ENCODE measurements around the gene MFSD6. TPM values are rescaled to one million over a fixed set of nuclear protein-coding genes. Genes with fewer than 3 reads are reported as not detected.

The MFSD6 gene
- total RNA-seq, 1 donor from 2014 or later: 21.5 TPM

DNA sequence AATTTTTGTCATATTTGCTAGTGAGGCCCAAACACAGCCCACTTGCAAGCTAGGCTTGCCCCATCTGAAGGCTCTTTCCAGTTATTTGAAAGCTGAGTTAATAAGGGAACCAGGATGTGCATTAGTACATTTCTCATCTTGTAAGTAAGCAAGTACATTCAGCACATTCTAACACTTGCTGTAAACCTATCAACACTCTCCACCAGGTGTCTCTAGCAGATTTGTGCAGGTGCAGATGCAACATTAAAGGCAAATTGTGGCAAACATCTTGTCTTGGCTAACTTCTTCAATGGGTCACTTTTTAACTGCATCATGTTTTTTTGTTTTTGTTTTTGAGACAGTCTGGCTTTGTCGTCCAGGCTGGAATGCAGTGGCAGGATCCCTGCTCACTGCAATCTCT lies 25.3 kb upstream of the MFSD6 start:
- ATAC-seq (ENCODE audit: low read depth): peak; percentile 61
- intact Hi-C loops (cut with micrococcal nuclease): loop anchor here (1.0 to 2.0 kb wide), 3 partner anchors 128 to 421 kb away; no protein-coding TSS in a partner anchor
- CTCF ChIA-PET: interaction anchor here (5.1 kb wide), 1 partner anchor 297 kb away, joined by 38 read pairs; no protein-coding TSS in a partner anchor

DNA sequence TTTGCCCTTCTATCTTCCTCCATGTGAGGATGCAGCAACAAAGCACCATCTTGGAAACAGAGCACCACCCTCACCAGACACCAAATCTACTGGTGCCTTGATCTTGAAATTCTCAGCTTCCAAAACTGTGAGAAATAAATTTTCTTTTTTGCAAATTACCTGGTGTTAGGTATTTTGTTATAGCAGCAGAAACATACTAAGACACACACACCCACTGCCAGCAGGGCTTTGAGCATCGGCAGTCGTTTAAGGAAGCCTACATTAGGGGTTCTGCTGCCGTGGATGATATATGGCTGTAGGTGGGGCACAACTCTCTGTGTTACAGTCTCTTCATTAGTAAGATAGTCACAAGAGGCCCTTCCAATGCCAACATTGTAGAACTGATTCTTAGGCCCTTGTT lies 20.7 kb upstream of the MFSD6 start:
- H3K36me3 Mint-ChIP-seq (ENCODE audit: low read depth): no peaks in the 10 kb centered on the region
- DNase-seq (no peak), ATAC-seq (ENCODE audit: low read depth) (no peak)
- no peaks in the 10 kb centered on the region for H3K9me3 Mint-ChIP-seq
- peaks cover 5% of the 10 kb centered on the region for H3K27me3 Mint-ChIP-seq
- CTCF ChIA-PET: no interaction called here
- H3K27ac Mint-ChIP-seq: no peak overlapping the region
- H3K4me3 Mint-ChIP-seq: no peak overlapping the region
- POLR2A ChIA-PET: no interaction called here
- TF ChIP-seq, protein P1, sequence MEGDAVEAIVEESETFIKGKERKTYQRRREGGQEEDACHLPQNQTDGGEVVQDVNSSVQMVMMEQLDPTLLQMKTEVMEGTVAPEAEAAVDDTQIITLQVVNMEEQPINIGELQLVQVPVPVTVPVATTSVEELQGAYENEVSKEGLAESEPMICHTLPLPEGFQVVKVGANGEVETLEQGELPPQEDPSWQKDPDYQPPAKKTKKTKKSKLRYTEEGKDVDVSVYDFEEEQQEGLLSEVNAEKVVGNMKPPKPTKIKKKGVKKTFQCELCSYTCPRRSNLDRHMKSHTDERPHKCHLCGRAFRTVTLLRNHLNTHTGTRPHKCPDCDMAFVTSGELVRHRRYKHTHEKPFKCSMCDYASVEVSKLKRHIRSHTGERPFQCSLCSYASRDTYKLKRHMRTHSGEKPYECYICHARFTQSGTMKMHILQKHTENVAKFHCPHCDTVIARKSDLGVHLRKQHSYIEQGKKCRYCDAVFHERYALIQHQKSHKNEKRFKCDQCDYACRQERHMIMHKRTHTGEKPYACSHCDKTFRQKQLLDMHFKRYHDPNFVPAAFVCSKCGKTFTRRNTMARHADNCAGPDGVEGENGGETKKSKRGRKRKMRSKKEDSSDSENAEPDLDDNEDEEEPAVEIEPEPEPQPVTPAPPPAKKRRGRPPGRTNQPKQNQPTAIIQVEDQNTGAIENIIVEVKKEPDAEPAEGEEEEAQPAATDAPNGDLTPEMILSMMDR (IDR thresholded peaks at IDR 0.05): no peak
- no peaks in the 10 kb centered on the region for H3K4me1 Mint-ChIP-seq
- intact Hi-C loops (cut with micrococcal nuclease): no loop called here

More for the DNA sequence above, 25.3 kb upstream of the MFSD6 start:
- Mint-ChIP-seq H3K27me3 (no peaks in the 10 kb centered on the region), H3K4me1 (peaks cover 2% of the 10 kb centered on the region), H3K9me3 (no peaks in the 10 kb centered on the region), H3K27ac (no peak overlapping the region), H3K4me3 (no peak overlapping the region), H3K36me3 (ENCODE audit: low read depth) (no peaks in the 10 kb centered on the region)
- no peak for DNase-seq
- POLR2A ChIA-PET: no interaction called here
- TF ChIP-seq, protein P1 (IDR thresholded peaks at IDR 0.05): no peak

GRCh38 chr2:190396271-190396670 lies 11.9 kb upstream of the MFSD6 start:
- intact Hi-C loops (cut with micrococcal nuclease): no loop called here
- TF ChIP-seq, protein P1 (IDR thresholded peaks at IDR 0.05): no peak
- Mint-ChIP-seq H3K9me3 (no peaks in the 10 kb centered on the region), H3K4me3 (no peak overlapping the region), H3K36me3 (ENCODE audit: low read depth) (no peaks in the 10 kb centered on the region), H3K27ac (no peak overlapping the region), H3K4me1 (no peaks in the 10 kb centered on the region), H3K27me3 (peaks cover 7% of the 10 kb centered on the region)
- CTCF ChIA-PET: no interaction called here
- POLR2A ChIA-PET: no interaction called here
- DNase-seq: no peak
- no peak for ATAC-seq (ENCODE audit: low read depth)

DNA sequence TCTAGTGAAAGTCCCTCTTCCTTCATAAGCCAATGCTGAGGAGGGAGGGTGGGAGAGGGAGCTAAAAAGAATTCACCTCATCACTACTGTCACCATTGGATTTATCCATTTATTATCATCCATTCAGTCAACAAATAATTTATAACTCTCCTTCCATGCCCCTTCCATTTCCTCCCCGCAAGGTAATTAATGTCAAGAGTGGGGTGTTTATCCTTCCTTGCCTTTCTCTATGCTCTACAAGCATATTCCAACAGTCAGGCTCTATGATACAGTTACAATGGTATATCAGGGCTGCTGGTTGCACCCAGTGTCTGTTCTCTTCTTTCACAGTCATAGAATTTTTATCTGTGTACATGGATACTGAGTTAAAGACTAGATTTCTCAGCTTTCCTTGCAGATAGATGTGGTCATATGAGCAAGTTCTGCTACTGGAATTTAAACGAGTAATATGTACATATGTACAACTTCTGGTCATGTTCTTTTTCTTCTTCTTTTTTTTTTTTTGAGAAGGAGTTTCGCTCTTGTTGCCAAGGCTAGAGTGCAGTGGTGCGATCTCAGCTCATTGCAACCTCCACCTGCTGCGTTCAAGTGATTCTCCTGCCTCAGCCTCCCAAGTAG lies 5.1 kb upstream of the MFSD6 start:
- CTCF ChIA-PET: no interaction called here
- no peak overlapping the region for H3K27ac Mint-ChIP-seq

DNA sequence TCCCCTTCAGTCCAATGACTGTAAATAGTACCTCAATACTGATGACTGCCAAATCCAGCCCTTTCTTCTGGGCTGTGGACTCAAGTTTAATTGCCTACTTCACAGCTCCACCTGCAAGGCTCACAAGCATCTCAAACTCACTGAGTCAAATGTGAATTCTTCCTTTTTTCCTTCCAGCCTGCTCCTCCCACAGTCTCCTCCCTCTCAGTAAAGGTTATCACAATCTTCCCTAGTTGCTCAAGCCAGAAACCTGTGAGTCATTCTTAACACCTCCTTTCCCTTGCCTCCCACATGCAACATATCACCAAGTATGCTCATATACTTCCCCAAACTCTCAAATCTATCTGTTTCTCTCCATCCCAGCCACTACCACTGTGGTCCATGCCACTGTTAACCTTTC lies 3.7 kb upstream of the MFSD6 start:
- CTCF ChIA-PET: no interaction called here
- Mint-ChIP-seq H3K9me3 (no peaks in the 10 kb centered on the region), H3K4me1 (peaks cover 8% of the 10 kb centered on the region), H3K4me3 (no peak overlapping the region), H3K27me3 (no peaks in the 10 kb centered on the region), H3K36me3 (ENCODE audit: low read depth) (no peaks in the 10 kb centered on the region), H3K27ac (no peak overlapping the region)
- DNase-seq: no peak
- intact Hi-C loops (cut with micrococcal nuclease): no loop called here
- POLR2A ChIA-PET: interaction anchor here (0.9 kb wide), 1 partner anchor 763 kb away, joined by 6 read pairs; no protein-coding TSS in a partner anchor
- TF ChIP-seq, protein P1 (IDR thresholded peaks at IDR 0.05): no peak
- ATAC-seq (ENCODE audit: low read depth): no peak

More for the DNA sequence above, 5.1 kb upstream of the MFSD6 start:
- Mint-ChIP-seq H3K27me3 (no peaks in the 10 kb centered on the region), H3K9me3 (no peaks in the 10 kb centered on the region), H3K4me3 (no peak overlapping the region), H3K36me3 (ENCODE audit: low read depth) (no peaks in the 10 kb centered on the region), H3K4me1 (peaks cover 2% of the 10 kb centered on the region)
- intact Hi-C loops (cut with micrococcal nuclease): no loop called here
- TF ChIP-seq, protein P1 (IDR thresholded peaks at IDR 0.05): no peak
- ATAC-seq (ENCODE audit: low read depth) (no peak), DNase-seq (no peak)
- POLR2A ChIA-PET: interaction anchor here (0.6 kb wide), 1 partner anchor 180 kb away, joined by 4 read pairs; no protein-coding TSS in a partner anchor
